H1 (cell line): ENCODE measurements around the gene TUBA4B. TPM values are rescaled to one million over a fixed set of nuclear protein-coding genes. Genes with fewer than 3 reads are reported as not detected.

Experiments
- CTCF ChIA-PET: fragments of 300-600 bp; sonication (Branson Sonifier 250); formaldehyde crosslinking; loops from one replicate; lab custom pipeline; 2021; ENCODE audit not compliant: partially characterized antibody; lab: Charles Lee
- POLR2A ChIA-PET: fragments of 300-600 bp; sonication (Branson Sonifier 250); formaldehyde crosslinking; loops from one replicate; lab custom pipeline; 2021; ENCODE audit warnings: inconsistent platforms; ENCODE audit not compliant: partially characterized antibody; lab: Charles Lee
- DNase-seq, 2 experiments: peaks; one replicate each; pipeline versions ENCODE4 v3.0.0 to v3.0.0-alpha.2; 2010 to 2022; ENCODE audit warnings: low spot score in 2 of 2, low read depth in 1 of 2, mixed read lengths in 1 of 2
- FAIRE-seq: peaks from 2 replicates; lab custom pipeline; 2011; peaks lifted over from hg19 to GRCh38; lab: Jason Lieb, UNC
- H2AFZ ChIP-seq: 2 replicates; pipeline ENCODE4 v1.8.1; 2012; ENCODE audit warnings: low read length, inconsistent platforms
- H2AK5ac ChIP-seq: 2 replicates; pipeline ENCODE4 v1.6.1; 2013; ENCODE audit warnings: low read depth, low read length
- H2BK120ac ChIP-seq: replicated peaks from 2 replicates; pipeline ENCODE3; 2013; ENCODE audit warnings: low read depth, low read length, inconsistent platforms
- H2BK12ac ChIP-seq: 2 replicates; pipeline ENCODE4 v1.6.1; 2013; ENCODE audit warnings: low read depth, low read length
- H2BK15ac ChIP-seq: 2 replicates; pipeline ENCODE4 v1.6.1; 2013; ENCODE audit warnings: low read length
- H2BK20ac ChIP-seq: 2 replicates; pipeline ENCODE4 v1.6.1; 2013; ENCODE audit warnings: low read length
- H2BK5ac ChIP-seq: 2 replicates; pipeline ENCODE4 v1.6.1; 2013; ENCODE audit warnings: low read depth, low read length
- H3K14ac ChIP-seq: 2 replicates; pipeline ENCODE4 v1.6.1; 2013; ENCODE audit warnings: inconsistent platforms; ENCODE audit not compliant: insufficient read length
- H3K18ac ChIP-seq: 2 replicates; pipeline ENCODE4 v1.6.1; 2013; ENCODE audit warnings: low read length; ENCODE audit errors: extremely low read depth
- H3K23ac ChIP-seq: 2 replicates; pipeline ENCODE4 v1.6.1; 2013; ENCODE audit warnings: inconsistent platforms; ENCODE audit not compliant: insufficient read length
- H3K23me2 ChIP-seq: 2 replicates; pipeline ENCODE4 v1.6.1; 2013; ENCODE audit warnings: low read depth, low read length
- H3K27ac ChIP-seq: 2 replicates; pipeline ENCODE4 v1.6.1; 2011; ENCODE audit warnings: low read depth, low read length, inconsistent platforms
- H3K27me3 ChIP-seq, 4 experiments: replicated peaks in 1 of 4; 1 replicate in 1 of 4; 2 replicates in 3 of 4; pipeline versions ENCODE4 v1.6.1 to v1.8.1; 2011 to 2013; ENCODE audit warnings: low read length in 3 of 4, mild to moderate bottlenecking in 3 of 4, inconsistent platforms in 2 of 4, mixed read lengths in 2 of 4, moderate library complexity in 1 of 4; ENCODE audit not compliant: control insufficient read depth in 3 of 4, insufficient read depth in 3 of 4; ENCODE audit errors: extremely low read depth in 1 of 4
- H3K36me3 ChIP-seq, 4 experiments: 2 replicates each; pipeline versions ENCODE4 v1.6.1 to v1.8.1; 2011 to 2013; ENCODE audit warnings: mild to moderate bottlenecking in 4 of 4, low read length in 3 of 4, moderate library complexity in 2 of 4, control low read depth in 1 of 4, inconsistent platforms in 1 of 4; ENCODE audit not compliant: insufficient read depth in 4 of 4, control insufficient read depth in 2 of 4
- H3K4ac ChIP-seq: replicated peaks from 2 replicates; pipeline ENCODE3; 2013; ENCODE audit warnings: low read length, low read depth, mixed read lengths, inconsistent platforms; ENCODE audit not compliant: insufficient read length
- H3K4me1 ChIP-seq, 4 experiments: replicated peaks in 1 of 4; 1 replicate in 1 of 4; 2 replicates in 3 of 4; pipeline versions ENCODE4 v1.6.1 to v1.8.1; 2011 to 2013; ENCODE audit warnings: low read length in 3 of 4, inconsistent platforms in 2 of 4, mixed read lengths in 1 of 4; ENCODE audit not compliant: insufficient read depth in 4 of 4, control insufficient read depth in 3 of 4
- H3K4me2 ChIP-seq, 2 experiments: 2 replicates each; pipeline versions ENCODE4 v1.6.1 to v1.8.1; 2011 to 2013; ENCODE audit warnings: low read depth in 2 of 2, low read length in 2 of 2, control low read depth in 1 of 2, inconsistent platforms in 1 of 2, mild to moderate bottlenecking in 1 of 2; ENCODE audit not compliant: insufficient read depth in 1 of 2
- H3K4me3 ChIP-seq, 4 experiments: fragments of 200-600, 300-600 bp in 1 of 4; sonication (generic), shearing (Covaris generic), sonication (Bioruptor Twin) in 1 of 4; 2 replicates each; pipeline versions ENCODE4 v1.5.1 to v1.8.1; 2011 to 2016; ENCODE audit warnings: low read length in 4 of 4, low read depth in 3 of 4, control low read depth in 2 of 4, inconsistent platforms in 2 of 4, mild to moderate bottlenecking in 2 of 4, mixed read lengths in 1 of 4, moderate library complexity in 1 of 4; ENCODE audit not compliant: insufficient read depth in 2 of 4; ENCODE audit errors: extremely low read depth in 1 of 4
- H3K56ac ChIP-seq: replicated peaks from 2 replicates; pipeline ENCODE3; 2013; ENCODE audit warnings: low read depth, mild to moderate bottlenecking, mixed read lengths, low read length, inconsistent platforms; ENCODE audit not compliant: insufficient read length
- H3K79me1 ChIP-seq: 2 replicates; pipeline ENCODE4 v1.6.1; 2013; ENCODE audit warnings: low read depth, low read length, control low read depth
- H3K79me2 ChIP-seq, 2 experiments: 2 replicates each; pipeline versions ENCODE4 v1.6.1 to v1.8.1; 2012 to 2013; ENCODE audit warnings: low read length in 2 of 2, mild to moderate bottlenecking in 2 of 2, inconsistent platforms in 1 of 2; ENCODE audit not compliant: insufficient read depth in 2 of 2, control insufficient read depth in 1 of 2
- H3K9ac ChIP-seq, 4 experiments: replicated peaks in 1 of 4; 1 replicate in 1 of 4; 2 replicates in 3 of 4; pipeline versions ENCODE4 v1.6.1 to v1.8.1; 2011 to 2013; ENCODE audit warnings: low read depth in 3 of 4, low read length in 3 of 4, control low read depth in 2 of 4, mild to moderate bottlenecking in 2 of 4, moderate library complexity in 2 of 4, inconsistent platforms in 1 of 4; ENCODE audit errors: extremely low read depth in 1 of 4
- H3K9me3 ChIP-seq, 2 experiments: 2 replicates each; pipeline versions ENCODE4 v1.6.1 to v1.8.1; 2012 to 2013; ENCODE audit warnings: mild to moderate bottlenecking in 2 of 2, moderate library complexity in 2 of 2, control low read depth in 1 of 2, inconsistent platforms in 1 of 2, low read depth in 1 of 2, low read length in 1 of 2, mixed read lengths in 1 of 2; ENCODE audit not compliant: insufficient read depth in 2 of 2
- H4K20me1 ChIP-seq, 2 experiments: replicated peaks in 1 of 2; 2 replicates each; pipeline versions ENCODE3 to v1.8.1; 2011 to 2013; ENCODE audit warnings: inconsistent platforms in 2 of 2, low read length in 2 of 2, mild to moderate bottlenecking in 1 of 2; ENCODE audit not compliant: insufficient read depth in 2 of 2, control insufficient read depth in 1 of 2
- H4K5ac ChIP-seq: 2 replicates; pipeline ENCODE4 v1.6.1; 2013; ENCODE audit warnings: low read length, low read depth, mixed read lengths, inconsistent platforms; ENCODE audit not compliant: insufficient read length
- H4K8ac ChIP-seq: 2 replicates; pipeline ENCODE4 v1.8.0; 2013; ENCODE audit warnings: mild to moderate bottlenecking, moderate library complexity, low read length, inconsistent platforms; ENCODE audit not compliant: insufficient read depth; ENCODE audit errors: extremely low read depth
- H4K91ac ChIP-seq: replicated peaks from 2 replicates; pipeline ENCODE3; 2013; ENCODE audit warnings: low read length, mixed read lengths, inconsistent platforms; ENCODE audit not compliant: insufficient read length
- EZH2 ChIP-seq: fragments of 200-600 bp; sonication (generic); IDR thresholded peaks from 2 replicates; pipeline ENCODE4 v1.7.1; 2012; ENCODE audit warnings: low read depth, mild to moderate bottlenecking, moderate library complexity, low read length, inconsistent platforms; ENCODE audit not compliant: severe bottlenecking
- POLR2A ChIP-seq, 2 experiments: IDR thresholded peaks; 1 replicate in 1 of 2; 2 replicates in 1 of 2; pipeline ENCODE4 v1.6.1; 2011; ENCODE audit warnings: low read depth in 2 of 2, low read length in 2 of 2, mild to moderate bottlenecking in 2 of 2; ENCODE audit errors: control extremely low read depth in 1 of 2
- RNF2 ChIP-seq: fragments of 200-900, 300-1000 bp; sonication (generic); IDR thresholded peaks from 2 replicates; pipeline ENCODE4 v1.7.1; 2016; ENCODE audit warnings: borderline replicate concordance, low read depth, mild to moderate bottlenecking, antibody characterized with exemption, low read length; ENCODE audit not compliant: poor library complexity, severe bottlenecking; ENCODE audit errors: missing control alignments
- SIN3A ChIP-seq, 2 experiments: IDR thresholded peaks in 1 of 2; conservative IDR thresholded peaks in 1 of 2; 2 replicates each; pipeline ENCODE4 v1.6.1; 2011 to 2012; ENCODE audit warnings: low read length in 2 of 2, improper control_type of control experiment in 1 of 2, low read depth in 1 of 2, mild to moderate bottlenecking in 1 of 2
- SUZ12 ChIP-seq: fragments of 200-600 bp; sonication (generic); IDR thresholded peaks from 2 replicates; pipeline ENCODE4 v1.6.1; 2012; ENCODE audit warnings: mild to moderate bottlenecking, inconsistent platforms, low read length, moderate library complexity, mixed read lengths
- WGBS, 2 experiments: shearing (Covaris generic) in 1 of 2; methylation state at CpG; one replicate each; pipeline versions ENCODE4 v1.1.6 to v1.1.7; 2013 to 2015; ENCODE audit warnings: low lambda C conversion rate in 2 of 2, mixed read lengths in 2 of 2, inconsistent platforms in 1 of 2, low coverage in 1 of 2, missing lambda C conversion rate in 1 of 2; ENCODE audit not compliant: insufficient replicate concordance in 2 of 2, insufficient coverage in 1 of 2, insufficient read length in 1 of 2; ENCODE audit errors: extremely low coverage in 1 of 2, missing lambda C conversion rate in 1 of 2; 5-methylcytosine and 5-hydroxymethylcytosine counted together
- polyA plus RNA-seq, 7 experiments: library from polyadenylated mRNA; depleted of rRNA in 3 of 7; stranded (reverse) in 5 of 7; unstranded in 2 of 7; fragments of >200 nt in 5 of 7; fragments of 200-250 nt in 2 of 7; gene quantifications; 1 replicate in 5 of 7; 2 replicates in 1 of 7; 4 replicates in 1 of 7; pipeline versions ENCODE4 v1.2.1 to v1.2.3, GENCODE V29; 2011 to 2013; ENCODE audit warnings: missing spikeins in 2 of 7, mixed read lengths in 2 of 7
- total RNA-seq: library from RNA; stranded (reverse); fragmentation: NEBNext Ultra II Directional; extraction: Animal tissue kit (Norgen Biotek cat#: 25700); gene quantifications from 2 replicates; pipeline ENCODE4 v1.2.1, GENCODE V29; 2021

Gene TUBA4B
- total and polyA plus RNA-seq, 2 of the 8 experiments (the other 6 are each of a cell fraction or from before 2014, with no cell fraction given), result 0.08 to 0.24 TPM

DNA sequence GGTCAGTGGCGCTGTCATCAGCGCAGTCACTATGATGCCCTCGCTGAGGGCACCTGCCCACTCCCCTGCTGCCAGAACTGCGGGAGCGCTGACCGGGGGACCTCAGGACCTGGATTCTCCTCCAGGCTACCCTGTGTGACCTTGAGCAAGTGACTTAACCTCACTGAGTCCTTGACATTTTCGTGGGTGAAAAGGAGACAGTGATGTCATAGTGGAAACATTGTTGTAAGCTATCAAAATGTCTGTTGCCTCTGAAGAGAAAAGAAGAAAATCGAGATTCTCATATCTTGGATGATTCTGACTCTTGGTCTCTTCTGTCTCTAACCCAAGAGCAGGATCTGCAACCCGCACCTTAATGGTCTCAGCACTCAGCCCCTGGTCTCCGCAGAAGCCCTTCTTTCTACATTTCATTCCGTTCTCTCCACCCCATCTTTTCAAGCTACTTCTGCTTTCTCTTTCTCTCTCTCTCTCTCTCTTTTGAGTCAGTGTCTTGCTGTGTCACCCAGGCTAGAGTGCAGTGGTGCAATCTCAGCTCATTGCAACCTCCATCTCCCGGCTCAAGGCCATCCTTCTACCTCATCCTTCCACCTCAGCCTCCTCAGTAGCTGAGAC is 1.7 kb downstream of the TUBA4B start:
- Histone ChIP-seq H3K79me2 (no peaks in the 10 kb centered on the region), H3K14ac (no peak overlapping the region), H2BK5ac (no peak overlapping the region), H3K18ac (no peak overlapping the region), H3K27ac (no peak overlapping the region), H3K36me3 (peaks cover 0 to 8% (median 3%) of the 10 kb centered on the region in 4 experiments; a peak in 4 of 8 replicates), H2BK20ac (no peak overlapping the region), H4K91ac (no peak overlapping the region), H3K79me1 (peaks cover 2% of the 10 kb centered on the region; the same call in 1 of the 2 replicates)
- peak; percentile 68; the same call in 1 of the 2 replicates for TF ChIP-seq SUZ12
- TF ChIP-seq SIN3A (conservative IDR thresholded peaks at IDR 0.05 in 1 of 2, IDR thresholded peaks at IDR 0.05 in 1 of 2; ENCODE audit: low read depth in 1 of 2, low read length in 2 of 2), result no peak
- TF ChIP-seq EZH2, result peak; percentile 41
- TF ChIP-seq POLR2A (IDR thresholded peaks at IDR 0.05; ENCODE audit: control extremely low read depth in 1 of 2, low read depth in 2 of 2, low read length in 2 of 2), result no peak
- TF ChIP-seq RNF2, result peak; percentile 16
- TF ChIP-seq, all 59 proteins: peak for 3
- H2AK5ac ChIP-seq, result no peak overlapping the region
- no peak overlapping the region for H4K8ac ChIP-seq
- H3K27me3 ChIP-seq, result peaks cover 16 to 43% (median 36%) of the 10 kb centered on the region in 4 experiments
- no peak overlapping the region for H3K4ac ChIP-seq
- peaks cover 5 to 12% (median 9%) of the 10 kb centered on the region in 4 experiments for H3K4me1 ChIP-seq
- no peak overlapping the region for H3K9ac ChIP-seq
- peaks cover 0 to 2% of the 10 kb centered on the region in 2 experiments for H4K20me1 ChIP-seq
- no peak overlapping the region for H2BK120ac ChIP-seq
- no peak overlapping the region for H2BK12ac ChIP-seq
- ChIA-PET POLR2A (interaction anchor here (0.6 to 14.9 kb wide), 11 partner anchors 9 to 195 kb away, joined by 3 to 190 read pairs (median 6); partner anchors contain the start of genes ABCB6, ANKZF1, ATG9A and DNAJB2), CTCF (interaction anchor here (0.8 to 5.8 kb wide), 8 partner anchors 10 to 255 kb away, joined by 3 to 40 read pairs (median 4); partner anchors contain the start of genes DNAJB2, GLB1L and STK16)
- FAIRE-seq (no peak), DNase-seq (no peak)
- peak overlapping the region; percentile 85 to 92 for H3K4me2 ChIP-seq
- H3K23ac ChIP-seq, result no peak overlapping the region
- H3K4me3 ChIP-seq, result peak overlapping the region in 3 of 4 experiments; percentile 9 to 64 (median 62); a peak in 6 of 8 replicates
- H2AFZ ChIP-seq, result no peak overlapping the region
- H3K56ac ChIP-seq, result no peak overlapping the region
- peaks cover 17% of the 10 kb centered on the region for H3K23me2 ChIP-seq
- WGBS, 2 experiments, result 38% methylated on average over 12 of the region's 12 CpGs; no CpG with 5 or more reads in 1 of the 2 experiments
- no peak overlapping the region for H4K5ac ChIP-seq
- H2BK15ac ChIP-seq, result no peak overlapping the region
- H3K9me3 ChIP-seq, result no peaks in the 10 kb centered on the region
